Neural progenitor cell (in vitro differentiated cells): ENCODE data around the gene RGS1. TPM values are rescaled to one million over a fixed set of nuclear protein-coding genes. Genes with fewer than 3 reads are reported as not detected.

ENCODE experiments used
- DNase-seq: peaks from one replicate; pipeline ENCODE4 v3.0.0-alpha.2; 2016; ENCODE audit warnings: low spot score
- H2AFZ ChIP-seq: fragments of 200-600 bp; sonication (generic); replicated peaks from 2 replicates; pipeline ENCODE4 v1.6.1; 2016; ENCODE audit warnings: antibody characterized with exemption
- H3F3A ChIP-seq: fragments of 200-600 bp; sonication (generic); 2 replicates; pipeline ENCODE4 v1.6.1; 2016; ENCODE audit warnings: antibody characterized with exemption, low read depth
- H3K27ac ChIP-seq: fragments of 200-600 bp; sonication (generic); 2 replicates; pipeline ENCODE4 v1.5.1; 2016; ENCODE audit warnings: mild to moderate bottlenecking
- H3K27me3 ChIP-seq: fragments of 200-600 bp; sonication (generic); 2 replicates; pipeline ENCODE4 v1.6.1; 2016; ENCODE audit warnings: mild to moderate bottlenecking, moderate library complexity
- H3K36me3 ChIP-seq: fragments of 200-600 bp; sonication (generic); 2 replicates; pipeline ENCODE4 v1.5.1; 2016
- H3K4me1 ChIP-seq: fragments of 200-600 bp; sonication (generic); 2 replicates; pipeline ENCODE4 v1.6.1; 2016; ENCODE audit warnings: mixed run types
- H3K4me2 ChIP-seq: fragments of 200-600 bp; sonication (generic); 2 replicates; pipeline ENCODE4 v1.6.1; 2016
- H3K4me3 ChIP-seq: fragments of 200-600 bp; sonication (generic); 2 replicates; pipeline ENCODE4 v1.5.1; 2016
- H3K79me2 ChIP-seq: fragments of 200-600 bp; sonication (generic); 2 replicates; pipeline ENCODE4 v1.6.1; 2016; ENCODE audit warnings: low read depth
- H3K9ac ChIP-seq: fragments of 200-600 bp; sonication (generic); 2 replicates; pipeline ENCODE4 v1.6.1; 2016
- H3K9me3 ChIP-seq: fragments of 200-600 bp; sonication (generic); 2 replicates; pipeline ENCODE4 v1.5.1; 2016; ENCODE audit warnings: low read depth
- H4K20me1 ChIP-seq: fragments of 200-600 bp; sonication (generic); 2 replicates; pipeline ENCODE4 v1.6.1; 2016; ENCODE audit warnings: low read depth
- H3K27ac Mint-ChIP-seq: 3 replicates; pipeline ENCODE4 v1.8.0; 2021; ENCODE audit warnings: mixed read lengths
- H3K27me3 Mint-ChIP-seq: 2 replicates; pipeline ENCODE4 v1.8.0; 2022; ENCODE audit warnings: low read depth, mild to moderate bottlenecking, inconsistent platforms, moderate library complexity, mixed read lengths; ENCODE audit not compliant: insufficient read depth
- H3K36me3 Mint-ChIP-seq: 3 replicates; pipeline ENCODE4 v1.8.0; 2021; ENCODE audit warnings: mixed read lengths
- H3K4me1 Mint-ChIP-seq: 3 replicates; pipeline ENCODE4 v1.8.0; 2021; ENCODE audit warnings: mixed read lengths
- H3K4me3 Mint-ChIP-seq: 3 replicates; pipeline ENCODE4 v1.8.0; 2021; ENCODE audit warnings: mild to moderate bottlenecking, moderate library complexity, mixed read lengths
- H3K9me3 Mint-ChIP-seq: 3 replicates; pipeline ENCODE4 v1.8.0; 2020; ENCODE audit warnings: mixed read lengths
- CTCF ChIP-seq: fragments of 200-600 bp; sonication (generic); IDR thresholded peaks from 2 replicates; pipeline ENCODE4 v1.5.1; 2017; ENCODE audit warnings: antibody characterized with exemption, mild to moderate bottlenecking
- EZH2 ChIP-seq: fragments of 200-600 bp; sonication (generic); IDR thresholded peaks from 2 replicates; pipeline ENCODE4 v1.6.1; 2017; ENCODE audit warnings: antibody characterized with exemption, mild to moderate bottlenecking, moderate library complexity
- EZH2phosphoT487 ChIP-seq: fragments of 200-600 bp; sonication (generic); IDR thresholded peaks from 2 replicates; pipeline ENCODE4 v1.6.1; 2017; ENCODE audit warnings: antibody characterized with exemption
- total RNA-seq: library from RNA; depleted of rRNA; stranded (reverse); fragments of >200 nt; gene quantifications from 2 replicates; pipeline ENCODE4 v1.2.3, GENCODE V29; 2015; ENCODE audit warnings: low replicate concordance

The RGS1 gene
- total RNA-seq, 1 donor from 2014 or later = not detected

GRCh38 chr1:192559115-192560006 is 16.2 kb upstream of the RGS1 start:
- H3K36me3 Mint-ChIP-seq = no peaks in the 10 kb centered on the region
- H3K4me3 Mint-ChIP-seq = no peak overlapping the region
- H3K4me1 ChIP-seq = peaks cover 4% of the 10 kb centered on the region
- H3K9me3 Mint-ChIP-seq = peaks cover 2% of the 10 kb centered on the region
- peak overlapping the region; percentile 50 for H3K27ac Mint-ChIP-seq
- no peaks in the 10 kb centered on the region for H3K79me2 ChIP-seq
- H3K27me3 Mint-ChIP-seq = no peaks in the 10 kb centered on the region
- H4K20me1 ChIP-seq = no peaks in the 10 kb centered on the region
- TF ChIP-seq EZH2 (no peak), EZH2phosphoT487 (no peak)
- H3K4me3 ChIP-seq = no peak overlapping the region
- no peak overlapping the region for H3K4me2 ChIP-seq
- no peaks in the 10 kb centered on the region for H3F3A ChIP-seq
- no peak overlapping the region for H2AFZ ChIP-seq
- H3K27me3 ChIP-seq = no peaks in the 10 kb centered on the region
- H3K9me3 ChIP-seq = no peaks in the 10 kb centered on the region
- no peak overlapping the region for H3K9ac ChIP-seq
- H3K36me3 ChIP-seq = no peaks in the 10 kb centered on the region
- H3K4me1 Mint-ChIP-seq = peaks cover 20% of the 10 kb centered on the region
- DNase-seq = no peak
- H3K27ac ChIP-seq = no peak overlapping the region

DNA sequence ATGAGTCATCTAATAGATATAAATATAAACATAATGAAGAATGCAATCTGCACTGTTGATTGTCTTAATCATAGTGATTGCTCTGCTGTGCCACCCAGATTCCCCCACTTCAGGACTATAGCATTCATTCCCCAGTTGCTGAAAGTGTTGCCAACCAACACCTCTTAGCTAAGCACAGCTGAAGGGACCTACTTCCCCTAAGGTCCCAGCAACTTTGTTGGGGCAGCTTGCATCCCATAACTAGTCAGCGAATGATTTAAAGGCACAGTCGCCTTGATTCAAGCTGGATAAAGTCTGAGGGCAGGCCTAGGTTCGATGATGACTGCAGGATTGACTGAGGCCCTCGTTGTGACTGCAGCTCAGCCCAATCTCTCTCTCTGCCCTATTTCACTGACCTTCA is 14.3 kb upstream of the RGS1 start:
- Mint-ChIP-seq H3K9me3 (peaks cover 4% of the 10 kb centered on the region), H3K4me3 (no peak overlapping the region), H3K27me3 (peaks cover 2% of the 10 kb centered on the region), H3K4me1 (peaks cover 23% of the 10 kb centered on the region), H3K36me3 (peaks cover 2% of the 10 kb centered on the region), H3K27ac (peak overlapping the region; percentile 14)
- H3K27ac ChIP-seq = no peak overlapping the region
- no peaks in the 10 kb centered on the region for H3K79me2 ChIP-seq
- H3F3A ChIP-seq = no peaks in the 10 kb centered on the region
- no peaks in the 10 kb centered on the region for H3K36me3 ChIP-seq
- no peak for DNase-seq
- H3K27me3 ChIP-seq = no peaks in the 10 kb centered on the region
- H4K20me1 ChIP-seq = no peaks in the 10 kb centered on the region
- TF ChIP-seq EZH2phosphoT487 (no peak), EZH2 (no peak), CTCF (no peak)
- H3K4me1 ChIP-seq = no peaks in the 10 kb centered on the region
- no peak overlapping the region for H3K4me3 ChIP-seq
- no peaks in the 10 kb centered on the region for H3K9me3 ChIP-seq
- no peak overlapping the region for H3K4me2 ChIP-seq
- no peak overlapping the region for H2AFZ ChIP-seq
- no peak overlapping the region for H3K9ac ChIP-seq

DNA sequence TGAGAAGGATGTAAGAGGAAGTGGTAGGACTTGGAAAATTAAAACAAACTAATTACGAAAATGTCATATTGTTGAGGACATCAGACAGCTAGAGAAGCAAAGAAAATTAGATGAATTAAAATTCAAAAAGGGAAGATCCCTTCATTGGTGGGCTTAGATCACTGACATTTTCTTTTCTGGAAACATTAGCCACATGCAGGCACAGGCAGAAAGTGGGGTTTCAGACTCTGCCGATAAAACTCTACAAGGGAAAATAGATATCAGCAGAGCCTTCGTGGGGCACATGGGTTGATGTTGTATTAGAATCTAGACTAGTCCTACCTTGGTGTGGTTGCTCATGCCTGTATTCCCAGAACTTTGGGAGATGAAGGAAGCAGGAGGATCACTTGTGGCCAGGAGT is 12.4 kb upstream of the RGS1 start:
- Histone ChIP-seq H3K79me2 (no peaks in the 10 kb centered on the region), H3K4me2 (no peak overlapping the region), H4K20me1 (no peaks in the 10 kb centered on the region), H3F3A (no peaks in the 10 kb centered on the region), H2AFZ (no peak overlapping the region), H3K9me3 (no peaks in the 10 kb centered on the region), H3K4me3 (no peak overlapping the region), H3K9ac (no peak overlapping the region), H3K4me1 (no peaks in the 10 kb centered on the region), H3K27ac (no peak overlapping the region), H3K27me3 (no peaks in the 10 kb centered on the region), H3K36me3 (no peaks in the 10 kb centered on the region)
- Mint-ChIP-seq H3K4me3 (no peak overlapping the region), H3K27ac (no peak overlapping the region), H3K4me1 (peaks cover 40% of the 10 kb centered on the region), H3K9me3 (peaks cover 3% of the 10 kb centered on the region), H3K36me3 (peaks cover 2% of the 10 kb centered on the region), H3K27me3 (peaks cover 2% of the 10 kb centered on the region)
- TF ChIP-seq CTCF (no peak), EZH2phosphoT487 (no peak), EZH2 (no peak)
- DNase-seq = no peak

DNA sequence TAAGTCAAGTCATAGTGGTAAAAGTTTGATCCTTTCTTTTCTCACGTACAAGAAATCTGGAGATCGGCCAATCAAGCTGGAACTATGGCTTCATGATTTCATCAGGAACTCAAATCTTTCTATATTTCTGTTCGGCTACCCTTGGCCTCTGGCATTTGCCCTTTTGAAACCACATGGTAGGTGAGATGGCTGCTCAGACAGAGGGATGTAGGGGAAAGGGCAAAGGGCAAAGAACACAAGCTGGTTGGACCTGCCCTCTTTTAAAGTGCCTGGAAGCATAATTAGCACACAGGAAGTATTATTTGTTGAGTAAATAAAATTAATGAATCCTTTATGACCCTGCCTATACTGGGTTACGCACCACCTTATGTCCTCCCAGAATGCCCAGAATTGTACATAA is 11.5 kb upstream of the RGS1 start:
- H4K20me1 ChIP-seq = no peaks in the 10 kb centered on the region
- no peak for DNase-seq
- H3K4me1 ChIP-seq = no peaks in the 10 kb centered on the region
- TF ChIP-seq EZH2phosphoT487 = no peak
- no peak for TF ChIP-seq EZH2
- TF ChIP-seq CTCF = no peak
- H3K4me2 ChIP-seq = no peak overlapping the region
- no peak overlapping the region for H3K4me3 ChIP-seq
- H3K79me2 ChIP-seq = no peaks in the 10 kb centered on the region
- no peaks in the 10 kb centered on the region for H3K27me3 ChIP-seq
- no peaks in the 10 kb centered on the region for H3K36me3 ChIP-seq
- no peak overlapping the region for H2AFZ ChIP-seq
- Mint-ChIP-seq H3K36me3 (peaks cover 2% of the 10 kb centered on the region), H3K9me3 (peaks cover 5% of the 10 kb centered on the region), H3K4me3 (no peak overlapping the region), H3K4me1 (peaks cover 42% of the 10 kb centered on the region), H3K27ac (no peak overlapping the region), H3K27me3 (peaks cover 2% of the 10 kb centered on the region)
- no peak overlapping the region for H3K9ac ChIP-seq
- H3K27ac ChIP-seq = no peak overlapping the region
- no peaks in the 10 kb centered on the region for H3F3A ChIP-seq
- H3K9me3 ChIP-seq = no peaks in the 10 kb centered on the region
